OCI-LY7 (cell line): ENCODE results near the gene ABLIM1. TPM values are rescaled to one million over a fixed set of nuclear protein-coding genes. Genes with fewer than 3 reads are reported as not detected.

ENCODE experiments used
- BruUV-seq: library from RNA; stranded (reverse); fragments of 400-500 nt; replicated peaks from 2 replicates; lab custom pipeline; 2021; lab: Mats Ljungman, UMichigan
- CTCF ChIA-PET: fragments of 300-600 bp; sonication (Branson Sonifier 250); formaldehyde crosslinking; loops from one replicate; lab custom pipeline; 2022; ENCODE audit warnings: antibody characterized with exemption; ENCODE audit not compliant: unreplicated experiment; lab: Charles Lee
- POLR2A ChIA-PET: fragments of 300-600 bp; sonication (Branson Sonifier 250); formaldehyde crosslinking; loops from one replicate; lab custom pipeline; 2022; ENCODE audit warnings: antibody characterized with exemption; lab: Charles Lee
- DNase-seq: peaks from one replicate; pipeline ENCODE4 v3.0.0-alpha.2; 2015; ENCODE audit warnings: low spot score
- H2AFZ ChIP-seq: fragments of 200-600 bp; sonication (generic), shearing (Covaris generic); 2 replicates; pipeline ENCODE4 v1.6.1; 2014; ENCODE audit warnings: mild to moderate bottlenecking, antibody characterized with exemption, low read length, moderate library complexity
- H3K27ac ChIP-seq: fragments of 200-600 bp; sonication (generic); 2 replicates; pipeline ENCODE4 v1.5.1; 2014; ENCODE audit warnings: mixed run types, low read depth, mild to moderate bottlenecking, moderate library complexity, low read length, inconsistent platforms; ENCODE audit not compliant: poor library complexity, severe bottlenecking
- H3K36me3 ChIP-seq: fragments of 200-600 bp; sonication (generic); 2 replicates; pipeline ENCODE4 v1.6.1; 2014; ENCODE audit warnings: mild to moderate bottlenecking, antibody characterized with exemption, low read length, moderate library complexity, mixed read lengths; ENCODE audit not compliant: insufficient read depth
- H3K4me1 ChIP-seq: fragments of 200-600 bp; sonication (generic); 2 replicates; pipeline ENCODE4 v1.5.1; 2014; ENCODE audit warnings: mild to moderate bottlenecking, low read length; ENCODE audit not compliant: insufficient read depth, poor library complexity, severe bottlenecking
- H3K4me2 ChIP-seq: fragments of 200-600 bp; sonication (generic); 2 replicates; pipeline ENCODE4 v1.6.1; 2014; ENCODE audit warnings: mild to moderate bottlenecking, low read length
- H3K4me3 ChIP-seq: fragments of 200-600 bp; sonication (generic); 2 replicates; pipeline ENCODE4 v1.5.1; 2014; ENCODE audit warnings: mild to moderate bottlenecking, low read depth, low read length; ENCODE audit not compliant: poor library complexity, severe bottlenecking
- H3K79me2 ChIP-seq: fragments of 200-600 bp; sonication (generic); 2 replicates; pipeline ENCODE4 v1.6.1; 2016; ENCODE audit warnings: low read depth, mild to moderate bottlenecking, low read length, moderate library complexity, mixed read lengths; ENCODE audit not compliant: insufficient read depth
- H3K9me2 ChIP-seq: fragments of 200-600 bp; sonication (generic); 2 replicates; pipeline ENCODE4 v1.6.1; 2016; ENCODE audit warnings: mild to moderate bottlenecking, low read length, mixed read lengths; ENCODE audit not compliant: insufficient read depth
- H3K9me3 ChIP-seq: fragments of 200-600 bp; sonication (generic); 2 replicates; pipeline ENCODE4 v1.6.1; 2014; ENCODE audit warnings: mild to moderate bottlenecking, mixed run types, low read length, mixed read lengths
- H4K20me1 ChIP-seq: fragments of 200-600 bp; sonication (generic); 2 replicates; pipeline ENCODE4 v1.6.1; 2014; ENCODE audit warnings: mild to moderate bottlenecking, antibody characterized with exemption, low read length, moderate library complexity, mixed read lengths; ENCODE audit not compliant: insufficient read depth
- CTCF ChIP-seq: fragments of 200-600 bp; sonication (generic); conservative IDR thresholded peaks from 2 replicates; pipeline ENCODE4 v1.5.1; 2014; ENCODE audit warnings: mild to moderate bottlenecking, antibody characterized with exemption, low read length, moderate library complexity, mixed read lengths
- EZH2phosphoT487 ChIP-seq: fragments of 200-600 bp; sonication (generic); IDR thresholded peaks from 2 replicates; pipeline ENCODE4 v1.6.1; 2018; ENCODE audit warnings: low read depth, borderline replicate concordance, mild to moderate bottlenecking, mixed run types, antibody characterized with exemption, low read length, moderate library complexity, mixed read lengths
- intact Hi-C: fragments of 100-400 bp; cut with micrococcal nuclease; formaldehyde crosslinking; loops from one replicate; pipeline ENCODE4 v1.10.0; 2022; ENCODE audit not compliant: unreplicated experiment
- total RNA-seq, 2 experiments: library from RNA; depleted of rRNA in 1 of 2; stranded (reverse); fragments of >200 nt in 1 of 2; shearing (Covaris generic) in 1 of 2; gene quantifications; 2 replicates each; pipeline ENCODE4 v1.2.3, GENCODE V29; 2014 to 2022

Gene ABLIM1
- total RNA-seq, 2 experiments from 2014 or later, result 94.2 to 268 TPM

DNA sequence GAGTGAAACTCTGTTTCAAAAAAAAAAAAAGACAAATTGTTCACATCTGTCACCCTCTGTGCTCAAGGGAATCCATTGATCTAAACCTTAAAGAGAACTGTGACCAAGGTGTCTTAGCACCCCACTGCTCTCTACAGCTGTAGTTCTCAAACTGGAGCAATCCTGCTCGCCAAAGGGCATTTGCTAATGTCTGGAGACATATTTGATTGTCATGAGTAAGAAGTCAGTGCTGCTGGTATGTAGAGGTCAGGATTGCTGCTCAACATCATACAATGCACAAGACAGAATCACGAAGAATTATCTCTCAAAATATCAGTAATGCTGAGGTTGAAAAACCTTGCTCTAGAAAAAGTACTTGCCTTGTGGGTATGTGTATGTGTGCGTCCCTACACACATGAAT is 30.0 kb downstream of the ABLIM1 start:
- Histone ChIP-seq H3K79me2 (no peaks in the 10 kb centered on the region), H3K4me3 (no peak overlapping the region), H4K20me1 (no peaks in the 10 kb centered on the region), H3K27ac (no peak overlapping the region), H3K36me3 (no peaks in the 10 kb centered on the region), H2AFZ (no peak overlapping the region), H3K4me2 (no peak overlapping the region), H3K4me1 (no peaks in the 10 kb centered on the region), H3K9me2 (no peaks in the 10 kb centered on the region), H3K9me3 (no peaks in the 10 kb centered on the region)
- ChIA-PET POLR2A (interaction anchor here (0.7 to 2.3 kb wide), 2 partner anchors 12 to 1900 kb away, joined by 3 to 7 read pairs; no protein-coding TSS in a partner anchor), CTCF (no interaction called here)
- DNase-seq, result no peak
- TF ChIP-seq CTCF (no peak), EZH2phosphoT487 (no peak)
- no TSS peak for BruUV-seq
- intact Hi-C loops, result no loop called here

- Histone ChIP-seq H3K79me2 (no peaks in the 10 kb centered on the region), H4K20me1 (no peaks in the 10 kb centered on the region), H3K27ac (no peak overlapping the region), H3K4me2 (no peak overlapping the region), H3K4me1 (no peaks in the 10 kb centered on the region), H2AFZ (no peak overlapping the region), H3K4me3 (no peak overlapping the region), H3K36me3 (no peaks in the 10 kb centered on the region), H3K9me2 (no peaks in the 10 kb centered on the region), H3K9me3 (no peaks in the 10 kb centered on the region)
- ChIA-PET POLR2A (interaction anchor here (1.1 to 2.3 kb wide), 2 partner anchors 10 to 15 kb away, joined by 3 to 7 read pairs; no protein-coding TSS in a partner anchor), CTCF (no interaction called here)
- no peak for DNase-seq
- BruUV-seq, result no TSS peak
- TF ChIP-seq EZH2phosphoT487 (no peak), CTCF (no peak)
- intact Hi-C loops, result no loop called here
Measured at GRCh38 chr10:114626841-114627240, 31.2 kb downstream of the ABLIM1 start.

GRCh38 chr10:114624951-114625780 is 32.9 kb downstream of the ABLIM1 start:
- TF ChIP-seq EZH2phosphoT487, result no peak
- no peak for TF ChIP-seq CTCF
- H4K20me1 ChIP-seq, result no peaks in the 10 kb centered on the region
- no peak overlapping the region for H3K4me2 ChIP-seq
- H3K79me2 ChIP-seq, result no peaks in the 10 kb centered on the region
- no peaks in the 10 kb centered on the region for H3K9me3 ChIP-seq
- H3K36me3 ChIP-seq, result no peaks in the 10 kb centered on the region
- intact Hi-C loops, result no loop called here
- no peak overlapping the region for H3K4me3 ChIP-seq
- no TSS peak for BruUV-seq
- ChIA-PET CTCF (no interaction called here), POLR2A (no interaction called here)
- no peak overlapping the region for H2AFZ ChIP-seq
- H3K27ac ChIP-seq, result no peak overlapping the region
- DNase-seq, result no peak
- H3K9me2 ChIP-seq, result no peaks in the 10 kb centered on the region
- H3K4me1 ChIP-seq, result no peaks in the 10 kb centered on the region
